Measurements from ENCODE around the gene POLR3C. TPM values are rescaled to one million over a fixed set of nuclear protein-coding genes. Genes with fewer than 3 reads are reported as not detected.
"Not testable (repeated sequence)": the region's sequence is repeated elsewhere in the genome, so short reads cannot be mapped to it uniquely, and the experiment has no call there.

Gene POLR3C, protein sequence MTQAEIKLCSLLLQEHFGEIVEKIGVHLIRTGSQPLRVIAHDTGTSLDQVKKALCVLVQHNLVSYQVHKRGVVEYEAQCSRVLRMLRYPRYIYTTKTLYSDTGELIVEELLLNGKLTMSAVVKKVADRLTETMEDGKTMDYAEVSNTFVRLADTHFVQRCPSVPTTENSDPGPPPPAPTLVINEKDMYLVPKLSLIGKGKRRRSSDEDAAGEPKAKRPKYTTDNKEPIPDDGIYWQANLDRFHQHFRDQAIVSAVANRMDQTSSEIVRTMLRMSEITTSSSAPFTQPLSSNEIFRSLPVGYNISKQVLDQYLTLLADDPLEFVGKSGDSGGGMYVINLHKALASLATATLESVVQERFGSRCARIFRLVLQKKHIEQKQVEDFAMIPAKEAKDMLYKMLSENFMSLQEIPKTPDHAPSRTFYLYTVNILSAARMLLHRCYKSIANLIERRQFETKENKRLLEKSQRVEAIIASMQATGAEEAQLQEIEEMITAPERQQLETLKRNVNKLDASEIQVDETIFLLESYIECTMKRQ
- 39.4 TPM for polyA plus RNA-seq (ENCODE audit: insufficient read length)
- long read RNA-seq, donor 1, partial matches to known transcripts, result 0 of 3 reads
- long read RNA-seq, donor 1, other reads (novel, unspliced or antisense), result 0 of 3 reads
- long read RNA-seq, donor 2, transcript POLR3C-201 (15 exons, 1,851 nt), result major isoform, 6 of 6 reads
- long read RNA-seq, donor 2, partial matches to known transcripts, result 0 of 6 reads
- long read RNA-seq, donor 2, other reads (novel, unspliced or antisense), result 0 of 6 reads
- long read RNA-seq, donor 3, partial matches to known transcripts, result 0 of 5 reads
- long read RNA-seq, donor 3, other reads (novel, unspliced or antisense), result 0 of 5 reads
- long read RNA-seq, donor 4, result 0 reads
- long read RNA-seq, donor 5, partial matches to known transcripts, result 0 of 4 reads
- long read RNA-seq, donor 5, other reads (novel, unspliced or antisense), result 0 of 4 reads
- long read RNA-seq, donor 6, transcript POLR3C-201 (15 exons, 1,851 nt), result major isoform, 7 of 7 reads
- long read RNA-seq, donor 6, partial matches to known transcripts, result 0 of 7 reads
- long read RNA-seq, donor 6, other reads (novel, unspliced or antisense), result 0 of 7 reads
- long read RNA-seq, donor 7, transcript POLR3C-201 (15 exons, 1,851 nt), result major isoform, 7 of 7 reads
- long read RNA-seq, donor 7, partial matches to known transcripts, result 0 of 7 reads
- long read RNA-seq, donor 7, other reads (novel, unspliced or antisense), result 0 of 7 reads
- long read RNA-seq, donor 8, partial matches to known transcripts, result 0 of 4 reads
- long read RNA-seq, donor 8, other reads (novel, unspliced or antisense), result 0 of 4 reads

DNA sequence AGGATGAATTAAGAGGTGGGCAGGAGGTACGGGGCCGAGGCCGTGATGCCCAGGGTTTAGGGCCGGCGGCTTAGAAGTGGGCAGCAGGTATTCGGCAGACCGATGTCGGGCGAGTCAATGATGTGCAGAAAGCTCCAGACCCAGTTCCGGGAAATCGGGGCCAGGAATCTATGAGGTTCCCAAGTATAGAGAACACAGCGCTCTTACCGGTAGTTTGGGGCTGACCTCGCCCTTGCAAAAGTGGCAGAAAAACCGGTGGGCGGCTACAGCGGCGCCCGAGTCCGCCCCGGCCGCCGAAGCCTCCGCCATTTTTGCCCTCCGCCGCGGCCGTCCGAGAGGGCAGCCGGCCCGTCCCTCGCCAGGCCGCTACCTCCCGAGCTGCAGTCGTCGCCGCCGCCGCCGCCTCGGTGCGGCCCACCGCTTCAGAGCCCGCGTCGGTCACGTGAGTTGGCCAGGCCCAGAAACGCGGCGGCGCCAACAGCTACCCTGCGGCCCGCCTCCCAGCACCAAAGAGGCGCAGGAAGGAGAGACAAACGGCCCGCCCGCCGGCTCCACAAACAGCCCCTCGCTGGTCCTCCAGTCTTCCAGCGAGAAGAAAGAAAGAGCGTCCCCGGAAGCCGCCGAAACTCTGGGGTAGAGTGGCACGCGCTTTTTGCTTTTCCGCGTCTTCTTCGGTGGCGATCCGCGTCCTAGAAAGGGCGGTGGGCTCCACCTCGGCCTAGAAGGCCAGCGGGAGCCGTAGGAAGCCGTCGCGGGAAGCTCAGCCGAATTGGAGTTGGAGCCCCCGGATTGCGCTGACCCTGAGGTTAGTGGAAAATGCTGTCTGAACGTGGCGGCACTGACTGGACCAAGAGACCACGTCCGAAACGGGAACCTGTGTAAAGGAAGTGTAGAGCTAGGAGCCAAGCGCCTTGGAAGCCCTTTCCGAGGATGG, at the start of gene POLR3C, which contains the start of gene RNF115:
Gene POLR3C (plus strand): TSS at position 636 of the 934 bp plus-strand sequence. CDS start 1,577 bp downstream, outside the sequence.
Gene RNF115 (minus strand): TSS at position 531 of the 934 bp plus-strand sequence. CDS start 222 bp downstream, at position 309.
- peak; percentile 90 for DNase-seq

DNA sequence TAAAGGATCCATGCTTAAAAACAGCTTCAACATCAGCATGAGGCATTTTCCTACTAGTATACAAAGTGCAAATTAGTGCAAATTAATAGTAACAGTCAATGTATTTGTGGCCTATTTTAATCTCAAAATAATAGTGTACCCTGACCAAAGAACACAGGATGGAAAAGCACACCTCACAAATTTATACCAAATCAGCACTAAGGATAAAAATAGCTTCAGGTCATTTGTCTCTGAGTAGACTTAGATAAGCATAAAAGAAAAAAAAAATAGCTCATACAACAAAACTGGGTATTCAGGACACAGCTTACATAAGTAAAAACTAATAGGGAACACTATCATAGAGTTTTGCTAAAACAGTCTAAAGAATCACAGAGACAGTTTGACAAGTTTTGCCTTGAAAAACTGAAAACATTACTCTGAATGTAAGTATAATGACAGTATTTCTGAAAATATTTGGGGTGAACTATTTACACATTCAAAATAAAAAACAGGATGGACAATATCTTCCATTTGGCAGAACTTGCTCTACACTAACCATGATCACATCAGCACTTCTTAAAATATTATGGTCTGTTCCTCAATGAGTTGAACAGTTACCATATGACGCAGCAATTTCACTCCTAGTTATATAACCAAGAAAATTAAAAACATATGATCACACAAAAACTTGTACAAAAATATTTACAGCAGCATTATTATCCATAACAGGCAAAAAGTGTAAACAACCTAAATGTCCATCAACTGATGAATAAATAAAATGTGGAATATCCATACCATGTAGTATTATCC, 46.4 kb upstream of the POLR3C start:
- DNase-seq, result no peak

DNA sequence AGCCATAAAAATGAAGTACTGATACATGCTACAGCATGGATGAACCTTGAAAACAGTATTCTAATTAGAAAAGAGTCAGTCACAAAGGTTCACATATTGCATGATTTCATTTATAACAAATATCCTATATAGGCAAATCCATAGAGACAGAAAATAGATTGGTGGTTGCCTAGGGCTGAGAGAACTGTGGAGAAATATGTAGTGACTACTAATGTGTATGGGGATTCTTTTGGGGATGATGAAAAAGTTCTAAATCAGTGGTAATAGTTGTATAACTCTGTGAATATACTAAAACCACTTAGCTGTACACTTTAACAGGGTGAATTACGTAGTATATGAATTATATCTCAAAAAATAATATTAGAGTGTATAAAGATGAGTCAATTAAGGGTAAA, 45.9 kb upstream of the POLR3C start:
- DNase-seq, result no peak

GRCh38 chr1:145782272-145783099, 41.5 kb upstream of the POLR3C start:
- DNase-seq, result no peak

DNA sequence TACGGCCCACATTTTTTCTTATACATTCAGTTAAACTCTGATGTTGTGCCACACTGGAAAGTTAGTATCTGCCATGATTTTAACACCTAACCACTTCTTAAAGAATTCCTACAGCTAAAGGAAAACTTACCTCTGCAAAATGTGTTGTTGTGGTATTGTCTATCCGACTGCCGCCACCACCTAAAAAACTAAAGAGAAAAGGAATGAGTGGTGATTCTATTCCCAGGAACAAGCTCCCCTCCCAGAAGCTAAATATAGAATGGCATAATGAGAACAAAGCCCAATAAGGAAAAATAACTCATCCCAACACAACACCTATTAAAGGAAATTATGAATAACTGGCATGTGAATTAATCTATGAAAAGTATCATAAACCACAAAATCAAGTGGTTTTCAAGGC, 39.6 kb upstream of the POLR3C start:
- no peak for DNase-seq

GRCh38 chr1:145785547-145785946, 38.5 kb upstream of the POLR3C start:
- DNase-seq, result no peak

DNA sequence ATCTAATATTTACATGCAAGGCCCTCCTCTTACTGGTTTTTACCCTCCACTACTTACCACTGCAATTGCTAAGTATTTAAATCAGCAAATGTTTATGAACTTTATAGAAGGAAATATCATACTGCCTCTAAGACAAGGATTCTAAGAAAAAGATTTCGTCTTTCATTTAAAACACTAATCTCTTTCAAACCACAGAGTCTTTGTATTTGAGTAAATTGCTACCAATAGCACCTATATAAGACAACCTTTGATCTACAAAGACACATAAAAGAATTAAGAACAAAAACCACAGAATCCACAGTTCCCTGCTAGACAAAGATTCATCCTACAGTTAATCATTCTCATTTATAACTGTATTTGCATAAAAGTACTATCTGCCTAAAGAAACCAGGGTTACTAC, 37.7 kb upstream of the POLR3C start:
- DNase-seq, result no peak

DNA sequence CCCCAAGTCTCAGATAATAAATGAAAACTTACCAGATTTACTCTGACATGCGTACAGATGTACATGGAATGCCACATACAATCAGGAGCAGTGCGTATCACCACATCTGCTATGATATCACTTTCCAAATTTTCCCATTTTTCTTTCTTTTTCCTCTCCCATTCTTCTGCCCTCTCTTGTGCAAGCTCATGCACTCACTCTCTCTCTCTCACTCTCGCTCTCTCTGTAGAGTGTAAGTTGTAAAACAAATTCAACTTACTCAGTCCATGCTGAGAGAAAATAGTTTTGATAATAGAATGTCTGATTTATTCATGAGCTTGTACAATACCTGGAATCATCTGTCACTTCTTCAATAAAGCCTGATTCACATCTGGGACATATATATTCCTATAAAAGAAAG, 35.4 kb upstream of the POLR3C start:
- no peak for DNase-seq

- not testable (repeated sequence) for DNase-seq
Observed at GRCh38 chr1:145791860-145792259, 32.1 kb upstream of the POLR3C start.

GRCh38 chr1:145792484-145792883, 31.5 kb upstream of the POLR3C start:
- DNase-seq, result no peak

DNA sequence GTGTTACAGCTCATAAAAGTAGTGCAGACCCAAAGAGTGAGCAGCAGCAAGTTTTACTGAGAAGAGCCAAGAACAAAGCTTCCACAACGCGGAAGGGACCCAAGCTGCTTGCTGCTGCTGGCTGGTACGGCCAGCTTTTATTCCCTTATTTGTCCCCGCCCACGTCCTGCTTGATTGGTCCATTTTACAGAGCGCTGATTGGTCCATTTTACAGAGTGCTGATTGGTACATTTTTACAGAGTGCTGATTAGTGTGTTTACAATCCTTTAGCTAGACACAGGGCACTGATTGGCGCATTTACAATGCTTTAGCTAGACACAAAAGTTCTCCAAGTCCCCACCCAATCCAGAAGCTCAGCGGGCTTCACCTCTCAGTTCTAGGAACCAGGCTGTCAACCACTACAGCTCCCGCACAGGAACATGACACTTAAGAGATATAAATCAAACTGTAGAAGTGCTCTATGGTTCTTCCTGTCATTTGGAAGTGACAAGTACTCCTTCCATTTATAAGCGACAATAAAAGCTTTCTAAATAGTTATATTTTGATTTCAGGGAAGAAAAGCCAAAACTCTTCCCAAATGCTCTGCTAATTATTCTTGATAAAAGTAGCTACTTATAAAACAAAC, 28.6 kb upstream of the POLR3C start:
- no peak for DNase-seq

DNA sequence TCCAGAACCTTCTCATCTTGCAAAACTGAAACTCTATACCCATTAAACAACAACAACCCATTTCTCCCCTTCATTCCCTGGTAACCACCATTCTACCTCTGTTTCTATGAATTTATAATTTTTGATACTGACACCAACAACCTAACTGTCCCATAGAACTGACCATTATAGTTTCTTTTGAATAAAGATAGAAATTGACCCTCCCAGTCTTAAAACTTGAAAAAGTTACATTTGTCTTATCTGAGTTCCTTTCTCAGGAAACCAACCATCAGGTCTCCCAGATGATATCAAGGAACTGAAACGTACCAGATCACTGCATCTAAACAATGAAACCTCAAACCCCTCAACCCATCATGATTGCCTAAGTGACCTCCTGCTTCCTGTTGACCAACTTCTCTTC, 27.2 kb upstream of the POLR3C start:
- DNase-seq, result no peak

DNA sequence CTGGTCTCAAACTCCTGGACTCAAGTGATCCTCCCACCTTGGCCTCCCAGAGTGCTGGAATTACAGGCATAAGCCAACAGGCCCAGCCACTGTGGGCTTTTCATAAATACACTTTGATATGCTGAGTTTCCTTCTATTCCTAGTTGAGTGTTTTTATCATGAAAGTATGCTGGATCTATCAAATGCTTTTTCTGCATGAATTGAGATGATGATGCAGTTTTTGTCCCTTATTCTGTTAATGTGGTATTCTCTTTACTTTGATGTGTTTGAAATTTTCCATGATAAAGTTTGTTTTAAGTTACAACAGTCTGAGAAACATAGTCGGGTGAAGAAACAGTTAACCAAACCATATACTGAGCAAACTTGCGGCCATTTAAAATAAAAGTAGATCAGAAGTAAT, 24.2 kb upstream of the POLR3C start:
- DNase-seq, result no peak

DNA sequence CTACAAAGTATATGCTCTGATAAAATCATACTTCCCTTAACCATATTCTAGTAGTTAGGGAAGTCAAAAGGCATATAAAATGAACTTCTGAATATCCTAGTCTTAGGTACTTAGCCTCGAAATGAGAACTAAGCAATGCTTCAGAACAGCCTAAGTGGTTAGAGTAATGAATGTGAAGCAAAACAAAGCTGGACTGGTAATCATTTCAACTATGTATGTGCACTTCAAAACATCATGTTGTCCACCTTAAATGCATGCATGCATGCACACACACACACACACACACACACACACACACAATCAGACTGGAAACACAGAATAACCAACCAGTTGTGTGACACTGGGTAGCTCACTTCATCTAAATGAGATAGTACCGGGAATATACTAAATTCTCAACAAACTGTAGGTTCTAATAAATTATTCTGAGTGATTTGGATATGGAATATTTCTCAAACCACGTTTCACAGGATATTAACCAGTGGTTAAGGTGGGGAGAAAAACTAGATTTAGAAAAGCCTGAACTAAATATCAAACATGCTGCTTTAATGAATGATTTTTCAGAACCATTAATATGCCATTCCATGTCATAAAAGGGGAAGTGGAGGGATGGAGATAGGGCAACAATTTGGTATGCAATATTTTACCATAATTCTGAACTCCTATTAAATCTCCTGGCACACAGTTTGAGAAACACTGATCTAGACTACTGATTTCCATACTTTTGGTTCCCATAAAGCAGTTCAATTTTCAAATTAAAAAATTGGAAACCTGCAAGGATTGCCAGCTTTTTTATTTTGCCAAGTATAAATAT, 19.6 kb upstream of the POLR3C start:
- DNase-seq, result no peak

- no peak for DNase-seq
Observed at GRCh38 chr1:145805057-145805456, 18.9 kb upstream of the POLR3C start.

GRCh38 chr1:145806408-145806807, 17.6 kb upstream of the POLR3C start:
- no peak for DNase-seq

GRCh38 chr1:145806844-145807243, 17.2 kb upstream of the POLR3C start:
- DNase-seq, result no peak
